Stimulated activated CD8-positive, alpha-beta memory T cell treated with anti-CD3 and anti-CD28 coated beads, Interleukin-12 subunit alpha, Interleukin-12 subunit beta, amount 100 ng/mL, for 4 hours (primary cell): Measurements from ENCODE around the gene HCFC1.
A peak's percentile ranks its signal among the peaks of the same experiment; 100 is the strongest.

Experiments used
- DNase-seq: peaks from one replicate; pipeline ENCODE4 v3.0.0-alpha.2; 2020; ENCODE audit warnings: low read depth

HCFC1 gene

GRCh38 chrX:153956044-153956907, 15.3 kb downstream of the HCFC1 start:
- DNase-seq, result no peak

GRCh38 chrX:153955228-153955732, 16.3 kb downstream of the HCFC1 start:
- DNase-seq, result no peak

- no peak for DNase-seq
Observed at GRCh38 chrX:153954558-153955227, 16.9 kb downstream of the HCFC1 start.

GRCh38 chrX:153953892-153954557, 17.6 kb downstream of the HCFC1 start:
- DNase-seq, result no peak

GRCh38 chrX:153953342-153953830, 18.2 kb downstream of the HCFC1 start:
- DNase-seq, result peak; percentile 58

- DNase-seq, result no peak
Observed at GRCh38 chrX:153952373-153953026, 19.1 kb downstream of the HCFC1 start.

- no peak for DNase-seq
Observed at GRCh38 chrX:153951683-153952372, 19.8 kb downstream of the HCFC1 start.

- DNase-seq, result no peak
Observed at GRCh38 chrX:153950127-153950526, 21.5 kb downstream of the HCFC1 start.

GRCh38 chrX:153948847-153949805, 22.5 kb downstream of the HCFC1 start:
- no peak for DNase-seq

GRCh38 chrX:153948002-153948466, 23.6 kb downstream of the HCFC1 start:
- no peak for DNase-seq

GRCh38 chrX:153947009-153947769, 24.4 kb downstream of the HCFC1 start:
- DNase-seq, result peak; percentile 53

GRCh38 chrX:153945956-153946943, 25.4 kb downstream of the HCFC1 start:
- DNase-seq, result no peak

GRCh38 chrX:153944800-153945150, 26.8 kb downstream of the HCFC1 start:
- no peak for DNase-seq

GRCh38 chrX:153944140-153944799, 27.3 kb downstream of the HCFC1 start, which contains the start of gene RENBP:
RENBP (minus strand) TSS chrX:153944643; CDS start chrX:153944610, 33 bp downstream.
- no peak for DNase-seq

GRCh38 chrX:153941336-153942252, 30.0 kb downstream of the HCFC1 start:
- no peak for DNase-seq

GRCh38 chrX:153939573-153939972, 32.0 kb downstream of the HCFC1 start:
- DNase-seq, result no peak
